ENCODE results near the gene TXNDC16.

The TXNDC16 gene

GRCh38 chr14:52422650-52423356 lies 129.5 kb downstream of the TXNDC16 start:
- Histone ChIP-seq H3K9me3 (ENCODE audit: low read length) (no peaks in the 10 kb centered on the region), H3K4me1 (ENCODE audit: insufficient read depth, low read length) (no peaks in the 10 kb centered on the region), H3K36me3 (ENCODE audit: insufficient read depth, low read length) (no peaks in the 10 kb centered on the region), H3K27me3 (ENCODE audit: insufficient read depth, low read length) (no peaks in the 10 kb centered on the region), H3K4me3 (ENCODE audit: low read length) (no peak overlapping the region), H2AFZ (ENCODE audit: low read depth, low read length) (no peak overlapping the region)

- Histone ChIP-seq H3K27me3 (ENCODE audit: insufficient read depth, low read length) (no peaks in the 10 kb centered on the region), H2AFZ (ENCODE audit: low read depth, low read length) (no peak overlapping the region), H3K4me1 (ENCODE audit: insufficient read depth, low read length) (no peaks in the 10 kb centered on the region), H3K36me3 (ENCODE audit: insufficient read depth, low read length) (no peaks in the 10 kb centered on the region), H3K9me3 (ENCODE audit: low read length) (no peaks in the 10 kb centered on the region), H3K4me3 (ENCODE audit: low read length) (no peak overlapping the region)
Observed at GRCh38 chr14:52417139-52417538, 135.2 kb downstream of the TXNDC16 start.

GRCh38 chr14:52413729-52414408 lies 138.4 kb downstream of the TXNDC16 start:
- H2AFZ ChIP-seq (ENCODE audit: low read depth, low read length), result no peak overlapping the region
- no peaks in the 10 kb centered on the region for H3K9me3 ChIP-seq (ENCODE audit: low read length)
- no peaks in the 10 kb centered on the region for H3K4me1 ChIP-seq (ENCODE audit: insufficient read depth, low read length)
- no peaks in the 10 kb centered on the region for H3K27me3 ChIP-seq (ENCODE audit: insufficient read depth, low read length)
- no peaks in the 10 kb centered on the region for H3K36me3 ChIP-seq (ENCODE audit: insufficient read depth, low read length)
- no peak overlapping the region for H3K4me3 ChIP-seq (ENCODE audit: low read length)

GRCh38 chr14:52412426-52412825 lies 139.9 kb downstream of the TXNDC16 start:
- Histone ChIP-seq H2AFZ (ENCODE audit: low read depth, low read length) (no peak overlapping the region), H3K4me1 (ENCODE audit: insufficient read depth, low read length) (no peaks in the 10 kb centered on the region), H3K36me3 (ENCODE audit: insufficient read depth, low read length) (no peaks in the 10 kb centered on the region), H3K27me3 (ENCODE audit: insufficient read depth, low read length) (no peaks in the 10 kb centered on the region), H3K9me3 (ENCODE audit: low read length) (no peaks in the 10 kb centered on the region), H3K4me3 (ENCODE audit: low read length) (no peak overlapping the region)

GRCh38 chr14:52405314-52405713 lies 147.0 kb downstream of the TXNDC16 start:
- Histone ChIP-seq H2AFZ (ENCODE audit: low read depth, low read length) (no peak overlapping the region), H3K27me3 (ENCODE audit: insufficient read depth, low read length) (no peaks in the 10 kb centered on the region), H3K4me1 (ENCODE audit: insufficient read depth, low read length) (no peaks in the 10 kb centered on the region), H3K4me3 (ENCODE audit: low read length) (no peak overlapping the region), H3K9me3 (ENCODE audit: low read length) (no peaks in the 10 kb centered on the region), H3K36me3 (ENCODE audit: insufficient read depth, low read length) (no peaks in the 10 kb centered on the region)

- Histone ChIP-seq H3K36me3 (ENCODE audit: insufficient read depth, low read length) (no peaks in the 10 kb centered on the region), H3K4me3 (ENCODE audit: low read length) (no peak overlapping the region), H3K27me3 (ENCODE audit: insufficient read depth, low read length) (no peaks in the 10 kb centered on the region), H3K9me3 (ENCODE audit: low read length) (no peaks in the 10 kb centered on the region), H3K4me1 (ENCODE audit: insufficient read depth, low read length) (no peaks in the 10 kb centered on the region), H2AFZ (ENCODE audit: low read depth, low read length) (no peak overlapping the region)
Observed at GRCh38 chr14:52402812-52403526, 149.3 kb downstream of the TXNDC16 start.

- no peaks in the 10 kb centered on the region for H3K27me3 ChIP-seq (ENCODE audit: insufficient read depth, low read length)
- H3K4me1 ChIP-seq (ENCODE audit: insufficient read depth, low read length), result no peaks in the 10 kb centered on the region
- H3K4me3 ChIP-seq (ENCODE audit: low read length), result no peak overlapping the region
- no peak overlapping the region for H2AFZ ChIP-seq (ENCODE audit: low read depth, low read length)
- no peaks in the 10 kb centered on the region for H3K9me3 ChIP-seq (ENCODE audit: low read length)
- H3K36me3 ChIP-seq (ENCODE audit: insufficient read depth, low read length), result no peaks in the 10 kb centered on the region
Observed at GRCh38 chr14:52400846-52401245, 151.5 kb downstream of the TXNDC16 start.

- H3K27me3 ChIP-seq (ENCODE audit: insufficient read depth, low read length), result no peaks in the 10 kb centered on the region
- H3K9me3 ChIP-seq (ENCODE audit: low read length), result no peaks in the 10 kb centered on the region
- H2AFZ ChIP-seq (ENCODE audit: low read depth, low read length), result no peak overlapping the region
- no peaks in the 10 kb centered on the region for H3K36me3 ChIP-seq (ENCODE audit: insufficient read depth, low read length)
- H3K4me3 ChIP-seq (ENCODE audit: low read length), result no peak overlapping the region
- no peaks in the 10 kb centered on the region for H3K4me1 ChIP-seq (ENCODE audit: insufficient read depth, low read length)
Observed at GRCh38 chr14:52399921-52400595, 152.2 kb downstream of the TXNDC16 start.

- Histone ChIP-seq H3K4me1 (ENCODE audit: insufficient read depth, low read length) (no peaks in the 10 kb centered on the region), H3K4me3 (ENCODE audit: low read length) (no peak overlapping the region), H3K36me3 (ENCODE audit: insufficient read depth, low read length) (no peaks in the 10 kb centered on the region), H2AFZ (ENCODE audit: low read depth, low read length) (no peak overlapping the region), H3K27me3 (ENCODE audit: insufficient read depth, low read length) (no peaks in the 10 kb centered on the region), H3K9me3 (ENCODE audit: low read length) (no peaks in the 10 kb centered on the region)
Observed at GRCh38 chr14:52399104-52399503, 153.2 kb downstream of the TXNDC16 start.

GRCh38 chr14:52397844-52398243 lies 154.5 kb downstream of the TXNDC16 start:
- Histone ChIP-seq H3K9me3 (ENCODE audit: low read length) (no peaks in the 10 kb centered on the region), H2AFZ (ENCODE audit: low read depth, low read length) (no peak overlapping the region), H3K4me1 (ENCODE audit: insufficient read depth, low read length) (no peaks in the 10 kb centered on the region), H3K27me3 (ENCODE audit: insufficient read depth, low read length) (no peaks in the 10 kb centered on the region), H3K4me3 (ENCODE audit: low read length) (no peak overlapping the region), H3K36me3 (ENCODE audit: insufficient read depth, low read length) (no peaks in the 10 kb centered on the region)

GRCh38 chr14:52395728-52396127 lies 156.6 kb downstream of the TXNDC16 start:
- Histone ChIP-seq H3K4me1 (ENCODE audit: insufficient read depth, low read length) (no peaks in the 10 kb centered on the region), H3K36me3 (ENCODE audit: insufficient read depth, low read length) (no peaks in the 10 kb centered on the region), H3K9me3 (ENCODE audit: low read length) (no peaks in the 10 kb centered on the region), H3K4me3 (ENCODE audit: low read length) (no peak overlapping the region), H2AFZ (ENCODE audit: low read depth, low read length) (no peak overlapping the region), H3K27me3 (ENCODE audit: insufficient read depth, low read length) (no peaks in the 10 kb centered on the region)

- no peaks in the 10 kb centered on the region for H3K36me3 ChIP-seq (ENCODE audit: insufficient read depth, low read length)
- H3K4me1 ChIP-seq (ENCODE audit: insufficient read depth, low read length), result no peaks in the 10 kb centered on the region
- H3K4me3 ChIP-seq (ENCODE audit: low read length), result no peak overlapping the region
- H3K9me3 ChIP-seq (ENCODE audit: low read length), result no peaks in the 10 kb centered on the region
- no peaks in the 10 kb centered on the region for H3K27me3 ChIP-seq (ENCODE audit: insufficient read depth, low read length)
- H2AFZ ChIP-seq (ENCODE audit: low read depth, low read length), result no peak overlapping the region
Observed at GRCh38 chr14:52391881-52392615, 160.3 kb downstream of the TXNDC16 start.

All from neuron (in vitro differentiated cells).